ENCODE results near the gene SREBF2. TPM values are rescaled to one million over a fixed set of nuclear protein-coding genes. Genes with fewer than 3 reads are reported as not detected.

The SREBF2 gene
- total RNA-seq, 1 experiment from 2014 or later = 129 TPM

DNA sequence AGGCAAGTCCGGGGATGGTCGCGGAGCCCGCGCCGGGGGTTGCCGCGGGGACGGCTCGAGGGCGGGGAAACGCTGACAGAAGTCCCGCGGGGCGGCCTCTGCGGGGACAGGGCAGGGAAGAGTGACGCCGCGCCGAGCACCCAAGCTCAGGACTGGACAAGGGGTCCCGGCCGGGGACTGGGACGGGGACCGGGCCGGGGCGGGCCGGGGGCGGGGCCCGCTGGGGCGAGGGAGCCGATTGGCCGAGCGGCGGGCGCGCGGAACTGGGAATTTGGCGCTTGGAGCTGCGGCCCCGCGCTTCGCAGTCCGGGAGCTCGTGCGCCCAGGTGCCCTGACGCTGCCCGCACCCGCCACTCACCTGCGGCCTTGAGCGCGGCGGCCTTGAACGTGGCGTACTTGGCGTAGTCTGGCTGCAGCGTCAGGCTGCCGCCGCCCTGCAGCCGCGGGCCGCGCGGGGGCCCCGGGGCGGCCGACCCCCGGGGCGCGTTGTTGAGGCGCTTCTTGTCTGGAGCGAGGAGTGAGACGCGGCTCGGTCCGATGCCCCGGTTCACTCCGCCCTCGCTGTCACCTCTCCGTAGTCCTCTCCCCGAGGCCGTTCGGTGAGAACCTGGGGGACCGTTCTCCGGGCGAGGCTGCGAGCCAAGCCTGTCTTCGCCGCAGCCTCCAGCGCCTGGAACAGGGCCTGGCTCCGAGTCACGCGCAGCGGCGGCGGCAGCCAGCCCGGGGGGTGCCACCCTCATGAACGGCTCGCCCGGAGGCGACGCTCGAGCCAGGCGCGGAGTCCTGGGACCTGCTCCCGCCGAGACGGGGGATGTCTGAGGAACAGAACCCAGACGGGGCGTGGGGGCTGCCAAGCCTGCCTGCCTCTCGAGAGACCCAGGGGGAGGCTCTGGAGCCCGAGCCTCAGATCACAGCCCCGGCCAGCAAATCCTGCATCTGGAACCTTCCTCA lies 77.4 kb downstream of the SREBF2 start (continued):
- TF ChIP-seq SP1 (IDR thresholded peaks at IDR 0.05; ENCODE audit: low read depth) = no peak
- TF ChIP-seq, protein P1, sequence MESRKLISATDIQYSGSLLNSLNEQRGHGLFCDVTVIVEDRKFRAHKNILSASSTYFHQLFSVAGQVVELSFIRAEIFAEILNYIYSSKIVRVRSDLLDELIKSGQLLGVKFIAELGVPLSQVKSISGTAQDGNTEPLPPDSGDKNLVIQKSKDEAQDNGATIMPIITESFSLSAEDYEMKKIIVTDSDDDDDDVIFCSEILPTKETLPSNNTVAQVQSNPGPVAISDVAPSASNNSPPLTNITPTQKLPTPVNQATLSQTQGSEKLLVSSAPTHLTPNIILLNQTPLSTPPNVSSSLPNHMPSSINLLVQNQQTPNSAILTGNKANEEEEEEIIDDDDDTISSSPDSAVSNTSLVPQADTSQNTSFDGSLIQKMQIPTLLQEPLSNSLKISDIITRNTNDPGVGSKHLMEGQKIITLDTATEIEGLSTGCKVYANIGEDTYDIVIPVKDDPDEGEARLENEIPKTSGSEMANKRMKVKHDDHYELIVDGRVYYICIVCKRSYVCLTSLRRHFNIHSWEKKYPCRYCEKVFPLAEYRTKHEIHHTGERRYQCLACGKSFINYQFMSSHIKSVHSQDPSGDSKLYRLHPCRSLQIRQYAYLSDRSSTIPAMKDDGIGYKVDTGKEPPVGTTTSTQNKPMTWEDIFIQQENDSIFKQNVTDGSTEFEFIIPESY (IDR thresholded peaks at IDR 0.05; ENCODE audit: extremely low read depth, insufficient replicate concordance, low read length) = no peak
- no peak for TF ChIP-seq TCF7L2 (IDR thresholded peaks at IDR 0.05; ENCODE audit: borderline replicate concordance, extremely low read depth, insufficient read depth, insufficient read length)
- TF ChIP-seq EGR1 (IDR thresholded peaks at IDR 0.05; ENCODE audit: low read depth) = no peak

GRCh38 chr22:41911001-41911611 lies 78.2 kb downstream of the SREBF2 start:
- CTCF ChIA-PET = interaction anchor here (1.1 kb wide), 1 partner anchor 214 kb away, joined by 3 read pairs; no protein-coding TSS in a partner anchor
- Histone ChIP-seq H3K4me2 (ENCODE audit: low read length) (no peak overlapping the region), H3K9me2 (ENCODE audit: insufficient read depth) (no peaks in the 10 kb centered on the region), H3K9ac (ENCODE audit: low read length) (no peak overlapping the region), H3K27ac (ENCODE audit: low read depth, low read length) (no peak overlapping the region), H3K4me3 (replicated peaks in 1 of 2; ENCODE audit: low read depth in 1 of 2, low read length in 2 of 2) (no peak overlapping the region), H3K36me3 (ENCODE audit: control insufficient read depth in 1 of 2, insufficient read depth in 2 of 2, low read length in 2 of 2) (peaks cover 3 to 5% of the 10 kb centered on the region in 2 experiments; a peak in 2 of 4 replicates), H2AFZ (ENCODE audit: low read depth, low read length, poor library complexity, severe bottlenecking) (no peak overlapping the region), H3K79me2 (ENCODE audit: insufficient read depth, low read length) (no peaks in the 10 kb centered on the region), H3K9me3 (ENCODE audit: control insufficient read depth in 1 of 2, insufficient read depth in 1 of 2, low read depth in 1 of 2, low read length in 2 of 2) (no peaks in the 10 kb centered on the region), H4K20me1 (ENCODE audit: insufficient read depth) (no peaks in the 10 kb centered on the region), H3K27me3 (ENCODE audit: insufficient read depth, low read length) (no peaks in the 10 kb centered on the region), H3K4me1 (ENCODE audit: control insufficient read depth in 1 of 2, insufficient read depth in 2 of 2, low read length in 2 of 2) (peaks cover 6 to 27% of the 10 kb centered on the region in 2 experiments)
- DNase-seq (ENCODE audit: low read depth, low spot score) = no peak
- TF ChIP-seq, protein P2, sequence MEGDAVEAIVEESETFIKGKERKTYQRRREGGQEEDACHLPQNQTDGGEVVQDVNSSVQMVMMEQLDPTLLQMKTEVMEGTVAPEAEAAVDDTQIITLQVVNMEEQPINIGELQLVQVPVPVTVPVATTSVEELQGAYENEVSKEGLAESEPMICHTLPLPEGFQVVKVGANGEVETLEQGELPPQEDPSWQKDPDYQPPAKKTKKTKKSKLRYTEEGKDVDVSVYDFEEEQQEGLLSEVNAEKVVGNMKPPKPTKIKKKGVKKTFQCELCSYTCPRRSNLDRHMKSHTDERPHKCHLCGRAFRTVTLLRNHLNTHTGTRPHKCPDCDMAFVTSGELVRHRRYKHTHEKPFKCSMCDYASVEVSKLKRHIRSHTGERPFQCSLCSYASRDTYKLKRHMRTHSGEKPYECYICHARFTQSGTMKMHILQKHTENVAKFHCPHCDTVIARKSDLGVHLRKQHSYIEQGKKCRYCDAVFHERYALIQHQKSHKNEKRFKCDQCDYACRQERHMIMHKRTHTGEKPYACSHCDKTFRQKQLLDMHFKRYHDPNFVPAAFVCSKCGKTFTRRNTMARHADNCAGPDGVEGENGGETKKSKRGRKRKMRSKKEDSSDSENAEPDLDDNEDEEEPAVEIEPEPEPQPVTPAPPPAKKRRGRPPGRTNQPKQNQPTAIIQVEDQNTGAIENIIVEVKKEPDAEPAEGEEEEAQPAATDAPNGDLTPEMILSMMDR (IDR thresholded peaks at IDR 0.05 in 2 of 3, conservative IDR thresholded peaks at IDR 0.05 in 1 of 3; ENCODE audit: borderline replicate concordance in 1 of 3, insufficient read depth in 1 of 3, low read depth in 2 of 3, low read length in 2 of 3) = no peak
- no peak for TF ChIP-seq EZH2phosphoT487 (IDR thresholded peaks at IDR 0.05; ENCODE audit: borderline replicate concordance)
- no peak for TF ChIP-seq RAD21 (IDR thresholded peaks at IDR 0.05; ENCODE audit: low read depth)
- no peak for TF ChIP-seq POLR2AphosphoS5 (IDR thresholded peaks at IDR 0.05; ENCODE audit: low read depth, low read length)
- TF ChIP-seq SIN3A (IDR thresholded peaks at IDR 0.05; ENCODE audit: low read depth) = no peak
- TF ChIP-seq FOSL1 (IDR thresholded peaks at IDR 0.05; ENCODE audit: low read depth) = no peak
- TF ChIP-seq EZH2 (IDR thresholded peaks at IDR 0.05) = no peak
- no peak for TF ChIP-seq CBX3 (IDR thresholded peaks at IDR 0.05; ENCODE audit: low read depth)
- TF ChIP-seq, protein P3, sequence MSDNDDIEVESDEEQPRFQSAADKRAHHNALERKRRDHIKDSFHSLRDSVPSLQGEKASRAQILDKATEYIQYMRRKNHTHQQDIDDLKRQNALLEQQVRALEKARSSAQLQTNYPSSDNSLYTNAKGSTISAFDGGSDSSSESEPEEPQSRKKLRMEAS (IDR thresholded peaks at IDR 0.05) = no peak
- no peak for TF ChIP-seq YY1 (IDR thresholded peaks at IDR 0.05; ENCODE audit: extremely low read depth, insufficient replicate concordance, low read depth, low read length)
- no peak for TF ChIP-seq SP1 (IDR thresholded peaks at IDR 0.05; ENCODE audit: low read depth)
- TF ChIP-seq, protein P4, sequence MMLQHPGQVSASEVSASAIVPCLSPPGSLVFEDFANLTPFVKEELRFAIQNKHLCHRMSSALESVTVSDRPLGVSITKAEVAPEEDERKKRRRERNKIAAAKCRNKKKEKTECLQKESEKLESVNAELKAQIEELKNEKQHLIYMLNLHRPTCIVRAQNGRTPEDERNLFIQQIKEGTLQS (IDR thresholded peaks at IDR 0.05) = no peak
- no peak for TF ChIP-seq EGR1 (IDR thresholded peaks at IDR 0.05; ENCODE audit: low read depth)
- no peak for ATAC-seq
- RAD21 ChIA-PET (ENCODE audit: low non-redundant PET in 1 of 2, low total read pairs in 2 of 2, uncharacterized antibody in 2 of 2, unreplicated experiment in 2 of 2) = no interaction called here
- intact Hi-C loops (cut with micrococcal nuclease) = no loop called here
- POLR2A ChIA-PET = no interaction called here
- BruUV-seq (replicated peaks) = no TSS peak
